SK-N-MC (cell line): Measurements from ENCODE around the gene OR2T27.

Source experiments
- EZH2 ChIP-seq: fragments of 200-600 bp; sonication (generic); IDR thresholded peaks from one replicate; pipeline ENCODE4 v1.6.1; 2017; ENCODE audit warnings: antibody characterized with exemption
- FOXP2 ChIP-seq: optimal IDR thresholded peaks from 2 replicates; pipeline ENCODE3; 2011; ENCODE audit warnings: mild to moderate bottlenecking, moderate library complexity; ENCODE audit not compliant: insufficient read depth; ENCODE audit errors: extremely low read length, control extremely low read depth
- POLR2AphosphoS5 ChIP-seq: IDR thresholded peaks from 2 replicates; pipeline ENCODE4 v1.6.1; 2012; ENCODE audit warnings: mild to moderate bottlenecking, low read depth, low read length, borderline replicate concordance

GRCh38 chr1:248610301-248610700, 45.0 kb downstream of the OR2T27 start:
- TF ChIP-seq POLR2AphosphoS5 (no peak), EZH2 (no peak), FOXP2 (no peak)
